ENCODE results near the gene PPM1H. TPM values are rescaled to one million over a fixed set of nuclear protein-coding genes. Genes with fewer than 3 reads are reported as not detected.

Gene PPM1H
- total and polyA plus RNA-seq, 4 donors = 2.3 to 7.2 (median 4.1) TPM

GRCh38 chr12:62597253-62597652 lies 337.7 kb downstream of the PPM1H start:
- H3K9me3 ChIP-seq (ENCODE audit: control insufficient read depth in 4 of 4, low read length in 3 of 4) = no peaks in the 10 kb centered on the region
- no peak for DNase-seq (ENCODE audit: low spot score)
- H3K36me3 ChIP-seq (ENCODE audit: control insufficient read depth in 4 of 4, insufficient read depth in 3 of 4, low read depth in 1 of 4, low read length in 3 of 4) = peaks cover 0 to 5% (median 2%) of the 10 kb centered on the region in 4 donors
- no peaks in the 10 kb centered on the region for H3K27me3 ChIP-seq (ENCODE audit: control insufficient read depth in 4 of 4, insufficient read depth in 4 of 4, low read length in 3 of 4)
- H3K27ac ChIP-seq (ENCODE audit: low read depth in 1 of 2, low read length in 2 of 2) = no peak overlapping the region
- peaks cover 0 to 5% (median 3%) of the 10 kb centered on the region in 4 donors for H3K4me1 ChIP-seq (ENCODE audit: control insufficient read depth in 4 of 4, insufficient read depth in 4 of 4, low read length in 3 of 4)
- H3K9ac ChIP-seq (ENCODE audit: low read depth in 1 of 2, low read length in 2 of 2) = no peak overlapping the region
- no peak for TF ChIP-seq JUND (IDR thresholded peaks at IDR 0.05)
- peak; percentile 16 for TF ChIP-seq ATF3 (IDR thresholded peaks at IDR 0.05)
- TF ChIP-seq FOXA2 (IDR thresholded peaks at IDR 0.05) = no peak
- peak; percentile 95 for TF ChIP-seq YY1 (IDR thresholded peaks at IDR 0.05)
- TF ChIP-seq GABPA (IDR thresholded peaks at IDR 0.05 in 1 of 2, conservative IDR thresholded peaks at IDR 0.05 in 1 of 2) = no peak
- peak; percentile 64 for TF ChIP-seq SP1 (IDR thresholded peaks at IDR 0.05)
- TF ChIP-seq, protein P1, sequence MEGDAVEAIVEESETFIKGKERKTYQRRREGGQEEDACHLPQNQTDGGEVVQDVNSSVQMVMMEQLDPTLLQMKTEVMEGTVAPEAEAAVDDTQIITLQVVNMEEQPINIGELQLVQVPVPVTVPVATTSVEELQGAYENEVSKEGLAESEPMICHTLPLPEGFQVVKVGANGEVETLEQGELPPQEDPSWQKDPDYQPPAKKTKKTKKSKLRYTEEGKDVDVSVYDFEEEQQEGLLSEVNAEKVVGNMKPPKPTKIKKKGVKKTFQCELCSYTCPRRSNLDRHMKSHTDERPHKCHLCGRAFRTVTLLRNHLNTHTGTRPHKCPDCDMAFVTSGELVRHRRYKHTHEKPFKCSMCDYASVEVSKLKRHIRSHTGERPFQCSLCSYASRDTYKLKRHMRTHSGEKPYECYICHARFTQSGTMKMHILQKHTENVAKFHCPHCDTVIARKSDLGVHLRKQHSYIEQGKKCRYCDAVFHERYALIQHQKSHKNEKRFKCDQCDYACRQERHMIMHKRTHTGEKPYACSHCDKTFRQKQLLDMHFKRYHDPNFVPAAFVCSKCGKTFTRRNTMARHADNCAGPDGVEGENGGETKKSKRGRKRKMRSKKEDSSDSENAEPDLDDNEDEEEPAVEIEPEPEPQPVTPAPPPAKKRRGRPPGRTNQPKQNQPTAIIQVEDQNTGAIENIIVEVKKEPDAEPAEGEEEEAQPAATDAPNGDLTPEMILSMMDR (IDR thresholded peaks at IDR 0.05; ENCODE audit: low read depth, low read length, missing input control) = no peak
- peak; percentile 6 for TF ChIP-seq HNF4G (IDR thresholded peaks at IDR 0.05)
- no peak for TF ChIP-seq NR2F2 (IDR thresholded peaks at IDR 0.05)
- TF ChIP-seq RAD21 (IDR thresholded peaks at IDR 0.05) = peak; percentile 17 to 23
- TF ChIP-seq TAF1 (conservative IDR thresholded peaks at IDR 0.05) = no peak
- TF ChIP-seq MAX (IDR thresholded peaks at IDR 0.05) = peak; percentile 57
- no peak for TF ChIP-seq EGR1 (IDR thresholded peaks at IDR 0.05; ENCODE audit: low read depth in 2 of 2)
- no peak for TF ChIP-seq FOXA1 (IDR thresholded peaks at IDR 0.05)
- TF ChIP-seq, protein P2, sequence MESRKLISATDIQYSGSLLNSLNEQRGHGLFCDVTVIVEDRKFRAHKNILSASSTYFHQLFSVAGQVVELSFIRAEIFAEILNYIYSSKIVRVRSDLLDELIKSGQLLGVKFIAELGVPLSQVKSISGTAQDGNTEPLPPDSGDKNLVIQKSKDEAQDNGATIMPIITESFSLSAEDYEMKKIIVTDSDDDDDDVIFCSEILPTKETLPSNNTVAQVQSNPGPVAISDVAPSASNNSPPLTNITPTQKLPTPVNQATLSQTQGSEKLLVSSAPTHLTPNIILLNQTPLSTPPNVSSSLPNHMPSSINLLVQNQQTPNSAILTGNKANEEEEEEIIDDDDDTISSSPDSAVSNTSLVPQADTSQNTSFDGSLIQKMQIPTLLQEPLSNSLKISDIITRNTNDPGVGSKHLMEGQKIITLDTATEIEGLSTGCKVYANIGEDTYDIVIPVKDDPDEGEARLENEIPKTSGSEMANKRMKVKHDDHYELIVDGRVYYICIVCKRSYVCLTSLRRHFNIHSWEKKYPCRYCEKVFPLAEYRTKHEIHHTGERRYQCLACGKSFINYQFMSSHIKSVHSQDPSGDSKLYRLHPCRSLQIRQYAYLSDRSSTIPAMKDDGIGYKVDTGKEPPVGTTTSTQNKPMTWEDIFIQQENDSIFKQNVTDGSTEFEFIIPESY (IDR thresholded peaks at IDR 0.05) = peak; percentile 38
- TF ChIP-seq HNF4A (conservative IDR thresholded peaks at IDR 0.05) = peak; percentile 81 to 82
- TF ChIP-seq, protein P3, sequence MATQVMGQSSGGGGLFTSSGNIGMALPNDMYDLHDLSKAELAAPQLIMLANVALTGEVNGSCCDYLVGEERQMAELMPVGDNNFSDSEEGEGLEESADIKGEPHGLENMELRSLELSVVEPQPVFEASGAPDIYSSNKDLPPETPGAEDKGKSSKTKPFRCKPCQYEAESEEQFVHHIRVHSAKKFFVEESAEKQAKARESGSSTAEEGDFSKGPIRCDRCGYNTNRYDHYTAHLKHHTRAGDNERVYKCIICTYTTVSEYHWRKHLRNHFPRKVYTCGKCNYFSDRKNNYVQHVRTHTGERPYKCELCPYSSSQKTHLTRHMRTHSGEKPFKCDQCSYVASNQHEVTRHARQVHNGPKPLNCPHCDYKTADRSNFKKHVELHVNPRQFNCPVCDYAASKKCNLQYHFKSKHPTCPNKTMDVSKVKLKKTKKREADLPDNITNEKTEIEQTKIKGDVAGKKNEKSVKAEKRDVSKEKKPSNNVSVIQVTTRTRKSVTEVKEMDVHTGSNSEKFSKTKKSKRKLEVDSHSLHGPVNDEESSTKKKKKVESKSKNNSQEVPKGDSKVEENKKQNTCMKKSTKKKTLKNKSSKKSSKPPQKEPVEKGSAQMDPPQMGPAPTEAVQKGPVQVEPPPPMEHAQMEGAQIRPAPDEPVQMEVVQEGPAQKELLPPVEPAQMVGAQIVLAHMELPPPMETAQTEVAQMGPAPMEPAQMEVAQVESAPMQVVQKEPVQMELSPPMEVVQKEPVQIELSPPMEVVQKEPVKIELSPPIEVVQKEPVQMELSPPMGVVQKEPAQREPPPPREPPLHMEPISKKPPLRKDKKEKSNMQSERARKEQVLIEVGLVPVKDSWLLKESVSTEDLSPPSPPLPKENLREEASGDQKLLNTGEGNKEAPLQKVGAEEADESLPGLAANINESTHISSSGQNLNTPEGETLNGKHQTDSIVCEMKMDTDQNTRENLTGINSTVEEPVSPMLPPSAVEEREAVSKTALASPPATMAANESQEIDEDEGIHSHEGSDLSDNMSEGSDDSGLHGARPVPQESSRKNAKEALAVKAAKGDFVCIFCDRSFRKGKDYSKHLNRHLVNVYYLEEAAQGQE (IDR thresholded peaks at IDR 0.05) = peak; percentile 28
- peak; percentile 17 to 32 for TF ChIP-seq RXRA (IDR thresholded peaks at IDR 0.05)
- no peak overlapping the region for H3K4me3 ChIP-seq (ENCODE audit: low read depth in 1 of 3, low read length in 3 of 3)
- WGBS = 80% methylated on average over 3 of the region's 3 CpGs

Small RNA genes within 50 kb of the gene (small RNA-seq; reads per million reads assigned to genes)
- 1,058 reads per million, percentile 99 among the genes with 10 or more reads in this experiment for gene MIRLET7I
- not detected for gene RF00019
- gene RNU1-83P = 0.18 reads per million

Other genes with a start within 250 kb of the PPM1H start
- gene AVPR1A, start 216.1 kb upstream of the PPM1H start, total RNA-seq = 100 to 1,000 TPM in 1 of 2 donors, under 1 TPM in 1; 0.19 to 233 TPM
- gene AVPR1A, start 216.1 kb upstream of the PPM1H start, polyA plus RNA-seq = 10 to 100 TPM in 1 of 2 donors, 1 to 10 TPM in 1; 9.2 to 22.2 TPM

Measured in liver (tissue), 10 donors.